Stimulated activated naive B cell treated with anti-CD40 and anti-IgM and Interleukin-4, amounts not matched to agents 10 μg/mL and 1 μg/mL and 100 μg/mL, for 72 hours (primary cell): ENCODE data around the gene ALPK3.
A peak's percentile ranks its signal among the peaks of the same experiment; 100 is the strongest.
"Not testable (repeated sequence)": the region's sequence is repeated elsewhere in the genome, so short reads cannot be mapped to it uniquely, and the experiment has no call there.

Experiments
- ATAC-seq, 2 donors: fragments of 150-1000 bp; cut with Tn5 transposase; replicated peaks; 2 replicates each; pipeline ENCODE4 v1.10.0; 2021; ENCODE audit warnings: moderate library complexity in 1 of 2
- DNase-seq: peaks from one replicate; pipeline ENCODE4 v3.0.0; 2021
- H3K27ac Mint-ChIP-seq: one replicate; pipeline ENCODE4 v1.8.0; 2022; ENCODE audit warnings: mild to moderate bottlenecking, mixed read lengths
- H3K27me3 Mint-ChIP-seq, 2 donors: one replicate each; pipeline ENCODE4 v1.8.0; 2022; ENCODE audit warnings: mixed read lengths in 2 of 2
- H3K36me3 Mint-ChIP-seq, 2 donors: one replicate each; pipeline ENCODE4 v1.8.0; 2022; ENCODE audit warnings: mixed read lengths in 2 of 2, mild to moderate bottlenecking in 1 of 2
- H3K4me1 Mint-ChIP-seq, 2 donors: one replicate each; pipeline ENCODE4 v1.8.0; 2022; ENCODE audit warnings: mixed read lengths in 2 of 2, mild to moderate bottlenecking in 1 of 2
- H3K4me3 Mint-ChIP-seq, 2 donors: one replicate each; pipeline ENCODE4 v1.8.0; 2022; ENCODE audit warnings: mild to moderate bottlenecking in 2 of 2, mixed read lengths in 2 of 2, moderate library complexity in 1 of 2
- H3K9me3 Mint-ChIP-seq, 2 donors: one replicate each; pipeline ENCODE4 v1.8.0; 2022; ENCODE audit warnings: mixed read lengths in 2 of 2, mild to moderate bottlenecking in 1 of 2

Gene ALPK3

DNA sequence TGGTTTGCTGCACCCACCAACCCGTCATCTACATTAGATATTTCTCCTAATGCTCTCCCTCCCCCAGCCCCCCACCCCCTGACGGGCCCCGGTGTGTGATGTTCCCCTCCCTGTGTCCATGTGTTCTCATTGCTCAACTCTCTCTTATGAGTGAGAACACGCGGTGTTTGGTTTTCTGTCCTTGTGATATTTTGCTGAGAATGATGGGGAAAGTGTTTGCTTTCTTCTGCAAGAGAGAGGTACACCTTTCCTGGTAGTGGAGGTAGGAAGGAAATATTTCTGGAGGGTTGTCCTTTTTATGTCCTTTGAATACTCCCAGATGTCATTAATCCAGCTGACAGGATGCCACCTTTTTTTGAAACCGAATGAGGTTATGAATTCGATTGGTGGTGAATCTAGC, 56.8 kb downstream of the ALPK3 start:
- Mint-ChIP-seq H3K9me3 (no peaks in the 10 kb centered on the region), H3K36me3 (no peaks in the 10 kb centered on the region), H3K4me3 (no peak overlapping the region), H3K4me1 (no peaks in the 10 kb centered on the region), H3K27ac (no peak overlapping the region), H3K27me3 (peaks cover 0 to 5% of the 10 kb centered on the region in 2 donors)
- no peak for ATAC-seq
- DNase-seq = no peak

DNA sequence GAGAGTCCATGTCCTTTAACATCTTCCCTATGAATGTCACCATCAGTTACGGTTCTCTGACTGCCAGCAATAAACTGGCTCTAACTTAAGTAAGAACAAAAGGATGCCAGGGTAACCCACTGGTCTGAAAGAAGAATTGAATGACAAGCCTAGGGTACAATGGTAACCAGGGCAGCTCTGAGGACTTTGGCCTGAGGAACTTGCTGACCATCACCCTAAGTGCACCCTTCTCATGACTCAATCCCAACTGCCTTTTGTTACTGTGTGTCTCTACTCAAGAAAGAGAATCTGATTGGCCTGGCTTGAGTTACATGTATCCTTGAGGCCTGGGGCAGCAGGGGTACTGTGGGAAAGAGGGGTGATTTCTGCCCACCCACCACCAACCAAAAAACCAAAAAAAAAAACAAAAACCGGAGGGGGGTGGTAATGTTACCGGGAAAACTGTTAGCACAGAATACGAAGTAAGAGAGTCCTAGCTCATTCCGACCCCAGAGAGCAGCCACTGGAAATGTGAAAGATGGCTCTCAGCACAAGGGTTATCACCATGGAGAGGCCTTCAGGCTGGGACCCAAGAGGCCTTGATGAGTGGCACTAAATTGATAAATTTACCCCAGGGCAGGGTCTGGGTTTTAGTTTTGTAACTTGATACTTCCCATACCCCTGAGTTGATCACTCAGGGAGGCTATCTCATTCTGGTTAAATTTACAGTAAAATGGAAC, 58.0 kb downstream of the ALPK3 start:
- H3K27me3 Mint-ChIP-seq = peaks cover 0 to 13% of the 10 kb centered on the region in 2 donors
- H3K9me3 Mint-ChIP-seq = no peaks in the 10 kb centered on the region
- ATAC-seq (no peak), DNase-seq (no peak)
- no peak overlapping the region for H3K4me3 Mint-ChIP-seq
- no peaks in the 10 kb centered on the region for H3K36me3 Mint-ChIP-seq
- no peaks in the 10 kb centered on the region for H3K4me1 Mint-ChIP-seq
- no peak overlapping the region for H3K27ac Mint-ChIP-seq

DNA sequence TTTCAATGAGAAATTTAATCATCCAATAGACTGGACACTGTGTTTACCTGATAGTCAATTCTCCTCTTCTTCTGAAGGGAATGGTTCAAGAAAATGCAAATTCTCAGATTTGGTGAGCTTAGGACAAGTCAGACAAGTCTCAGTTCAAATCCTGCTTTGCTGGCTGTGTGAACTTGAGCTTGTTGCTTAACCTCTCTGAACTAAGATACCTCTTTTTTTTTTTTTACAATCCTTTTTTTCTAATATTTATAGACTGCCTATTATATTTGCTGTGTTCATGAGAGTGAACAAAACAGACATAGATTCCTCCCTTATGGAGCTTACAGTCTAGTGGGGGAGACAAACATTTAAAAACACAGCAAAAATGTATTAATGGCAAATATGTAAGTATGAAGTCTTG, 59.1 kb downstream of the ALPK3 start:
- no peak for ATAC-seq

DNA sequence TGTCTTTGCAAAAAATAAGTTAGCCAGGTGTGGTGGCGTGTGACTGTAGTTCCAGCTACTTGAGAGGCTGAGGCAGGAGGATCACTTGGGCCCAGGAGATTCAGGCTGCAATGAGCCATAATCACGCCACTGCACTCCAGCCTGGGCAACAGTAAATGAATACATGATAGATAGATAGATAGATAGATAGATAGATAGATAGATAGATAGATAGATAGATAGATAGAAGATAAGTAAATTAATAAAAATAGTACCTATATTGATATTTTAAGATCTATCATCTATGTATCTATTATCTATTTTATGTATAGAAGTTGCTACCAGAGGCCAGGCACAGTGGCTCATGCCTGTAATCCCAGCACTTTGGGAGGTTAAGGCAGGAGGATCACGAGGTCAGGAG, 60.5 kb downstream of the ALPK3 start:
- H3K27ac Mint-ChIP-seq, H3K9me3 Mint-ChIP-seq, H3K4me3 Mint-ChIP-seq, H3K36me3 Mint-ChIP-seq, ATAC-seq, H3K4me1 Mint-ChIP-seq, DNase-seq: not testable (repeated sequence)
- H3K27me3 Mint-ChIP-seq = peaks cover 0 to 14% of the 10 kb centered on the region in 2 donors

More for the DNA sequence above, 59.1 kb downstream of the ALPK3 start:
- Mint-ChIP-seq H3K4me3 (no peak overlapping the region), H3K27ac (no peak overlapping the region), H3K36me3 (no peaks in the 10 kb centered on the region), H3K27me3 (peaks cover 0 to 14% of the 10 kb centered on the region in 2 donors), H3K9me3 (no peaks in the 10 kb centered on the region), H3K4me1 (no peaks in the 10 kb centered on the region)
- DNase-seq = no peak

DNA sequence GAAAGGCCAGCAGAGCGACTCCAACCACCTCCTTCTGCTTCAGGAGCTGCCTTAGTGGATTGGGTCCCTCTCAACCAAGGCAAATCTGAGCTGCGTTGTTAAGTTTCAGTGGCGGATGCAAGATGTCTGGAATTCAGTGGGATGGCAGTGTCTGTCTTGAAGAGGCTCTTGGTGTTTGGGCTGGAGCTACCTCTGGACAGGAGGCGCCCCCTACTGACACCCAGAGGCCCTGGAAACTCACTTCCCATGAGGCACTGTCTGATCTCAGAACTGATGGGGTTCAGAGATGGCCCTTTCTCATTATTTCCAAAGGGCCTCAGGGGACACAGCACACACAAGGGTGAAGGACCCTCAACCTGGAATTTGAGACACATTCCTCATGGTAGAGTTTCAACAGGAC, 61.3 kb downstream of the ALPK3 start:
- ATAC-seq (peak; percentile 81 to 89), DNase-seq (peak; percentile 37)
- Mint-ChIP-seq H3K9me3 (no peaks in the 10 kb centered on the region), H3K4me3 (no peak overlapping the region), H3K27me3 (peaks cover 0 to 14% of the 10 kb centered on the region in 2 donors), H3K36me3 (no peaks in the 10 kb centered on the region), H3K27ac (no peak overlapping the region), H3K4me1 (no peaks in the 10 kb centered on the region)

DNA sequence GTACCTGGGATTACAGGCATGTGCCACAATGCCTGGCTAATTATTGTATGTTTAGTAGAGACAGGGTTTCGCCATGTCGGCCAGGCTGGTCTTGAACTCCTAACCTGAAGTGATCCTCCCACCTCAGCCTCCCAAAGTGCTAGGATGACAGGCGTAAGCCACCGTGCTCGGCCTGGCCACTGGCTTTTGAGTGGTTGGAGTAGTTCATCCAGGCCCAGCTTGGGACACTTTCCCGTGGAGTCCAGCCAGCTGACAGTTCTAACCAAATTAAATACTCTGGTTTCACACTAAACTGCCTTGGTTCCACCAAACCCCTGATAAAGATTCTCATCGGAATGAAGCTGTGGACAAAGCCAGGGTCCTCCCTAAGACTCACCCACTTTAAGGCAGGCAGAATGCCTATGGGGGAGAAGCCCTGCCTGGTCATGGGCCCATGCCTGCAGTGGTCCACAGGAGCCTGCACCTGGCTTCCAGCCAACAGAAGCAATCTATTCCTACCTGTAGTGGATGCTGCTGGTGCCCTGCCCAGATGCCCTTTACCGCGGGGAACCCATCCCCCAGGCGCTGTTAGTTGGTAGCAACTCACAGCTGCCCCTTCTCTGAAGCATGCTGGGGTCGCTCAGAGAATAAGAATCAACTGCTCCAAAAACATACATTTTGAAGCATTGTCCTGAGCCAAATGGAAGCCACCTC, 62.1 kb downstream of the ALPK3 start:
- H3K4me1 Mint-ChIP-seq = no peaks in the 10 kb centered on the region
- DNase-seq = no peak
- H3K4me3 Mint-ChIP-seq = no peak overlapping the region
- peaks cover 0 to 14% of the 10 kb centered on the region in 2 donors for H3K27me3 Mint-ChIP-seq
- no peak for ATAC-seq
- no peaks in the 10 kb centered on the region for H3K36me3 Mint-ChIP-seq
- H3K9me3 Mint-ChIP-seq = no peaks in the 10 kb centered on the region
- H3K27ac Mint-ChIP-seq = no peak overlapping the region

DNA sequence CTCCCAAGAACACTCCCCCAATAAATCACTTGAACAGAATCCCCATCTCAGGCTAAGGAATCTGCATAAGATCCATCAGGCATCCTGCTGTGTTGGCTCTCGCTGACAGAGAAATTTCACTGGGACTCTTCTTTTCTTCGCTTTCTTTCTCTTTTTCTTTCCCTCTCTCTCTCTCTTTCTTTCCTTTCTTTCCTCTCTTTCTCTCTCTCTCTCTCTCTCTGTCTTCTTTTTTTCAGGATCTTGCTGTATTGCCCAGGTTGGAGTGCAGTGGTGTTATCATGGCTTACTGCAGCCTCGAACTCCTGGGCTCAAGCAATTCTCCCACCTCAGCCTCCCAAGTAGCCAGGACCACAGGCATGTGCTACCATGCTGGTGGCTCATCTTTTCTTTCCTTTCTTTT, 62.9 kb downstream of the ALPK3 start:
- no peaks in the 10 kb centered on the region for H3K9me3 Mint-ChIP-seq
- H3K27ac Mint-ChIP-seq = no peak overlapping the region
- DNase-seq (no peak), ATAC-seq (no peak)
- no peaks in the 10 kb centered on the region for H3K4me1 Mint-ChIP-seq
- peaks cover 4 to 15% of the 10 kb centered on the region in 2 donors for H3K27me3 Mint-ChIP-seq
- no peaks in the 10 kb centered on the region for H3K36me3 Mint-ChIP-seq
- no peak overlapping the region for H3K4me3 Mint-ChIP-seq

DNA sequence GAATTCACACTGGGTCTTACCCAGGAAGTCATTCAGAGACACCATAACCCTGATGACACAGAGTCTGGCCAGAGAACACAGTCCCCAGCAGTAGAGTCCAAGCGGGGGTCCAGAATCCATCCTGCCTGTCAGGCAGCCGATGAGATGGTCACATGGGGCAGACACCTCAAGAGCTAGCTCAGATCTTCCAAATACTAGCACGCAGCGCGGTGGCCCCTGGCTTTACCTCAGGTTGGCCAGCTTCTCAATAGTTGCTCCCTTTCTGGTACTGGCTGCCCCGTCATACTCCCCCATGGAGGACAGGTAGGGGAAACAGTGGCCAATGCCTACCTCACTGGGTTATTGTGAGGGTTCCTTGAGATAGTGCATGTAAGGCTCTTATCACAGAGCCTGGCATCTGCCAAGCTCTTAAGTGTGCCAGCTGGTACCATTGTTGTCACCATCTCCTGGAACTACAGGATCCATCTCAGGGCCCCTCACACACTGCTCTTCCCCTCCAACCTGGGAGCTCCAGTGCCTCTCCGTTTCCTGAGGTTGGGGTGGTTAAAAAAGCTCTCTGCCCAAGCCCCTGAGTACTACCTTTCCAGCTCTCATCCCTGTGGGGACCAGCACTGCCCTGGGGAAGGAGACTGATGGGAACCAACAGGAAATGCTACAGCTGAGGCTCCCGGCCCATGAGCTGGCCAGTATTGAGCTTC, 63.8 kb downstream of the ALPK3 start:
- H3K9me3 Mint-ChIP-seq = no peaks in the 10 kb centered on the region
- no peak for ATAC-seq
- H3K27ac Mint-ChIP-seq = no peak overlapping the region
- H3K36me3 Mint-ChIP-seq = no peaks in the 10 kb centered on the region
- no peak for DNase-seq
- H3K4me1 Mint-ChIP-seq = no peaks in the 10 kb centered on the region
- H3K4me3 Mint-ChIP-seq = no peak overlapping the region
- peaks cover 4 to 14% of the 10 kb centered on the region in 2 donors for H3K27me3 Mint-ChIP-seq

DNA sequence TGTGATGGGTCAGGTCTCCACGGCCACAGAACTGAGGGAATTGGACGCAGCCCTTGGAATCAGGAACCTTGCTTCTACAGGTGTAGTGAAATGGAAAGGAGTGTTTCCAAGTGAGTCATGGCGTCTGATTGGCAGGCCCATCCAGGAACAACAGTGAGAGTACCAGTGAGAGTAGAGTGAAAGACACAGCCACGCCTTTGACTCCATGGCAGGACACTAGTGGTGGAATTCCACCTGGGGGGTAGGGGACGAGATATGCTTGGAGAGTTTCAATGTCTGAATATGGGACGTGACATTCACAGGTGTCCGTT, 64.3 kb downstream of the ALPK3 start:
- H3K9me3 Mint-ChIP-seq = no peaks in the 10 kb centered on the region
- H3K4me3 Mint-ChIP-seq = no peak overlapping the region
- H3K27ac Mint-ChIP-seq = no peak overlapping the region
- H3K36me3 Mint-ChIP-seq = no peaks in the 10 kb centered on the region
- DNase-seq (no peak), ATAC-seq (no peak)
- peaks cover 4 to 14% of the 10 kb centered on the region in 2 donors for H3K27me3 Mint-ChIP-seq
- no peaks in the 10 kb centered on the region for H3K4me1 Mint-ChIP-seq

DNA sequence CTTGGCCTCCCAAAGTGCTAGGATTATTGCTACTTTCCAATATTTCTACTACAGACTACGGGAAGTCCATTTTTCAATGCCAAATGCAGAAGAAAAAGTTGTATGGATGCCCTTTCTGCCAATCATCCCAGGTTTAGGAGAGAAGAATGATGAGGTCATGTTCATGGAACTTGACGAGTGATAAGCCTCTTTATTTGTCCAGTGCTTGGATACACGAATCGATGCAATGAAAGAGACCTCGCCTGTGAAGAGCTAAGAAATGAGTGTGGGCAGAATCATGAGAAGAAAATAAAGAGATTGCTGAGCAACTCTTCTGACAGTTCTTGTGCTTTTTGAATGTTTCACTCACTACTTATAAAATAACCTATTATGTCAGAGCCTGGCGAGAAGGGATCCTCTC, 66.3 kb downstream of the ALPK3 start:
- peaks cover 4 to 14% of the 10 kb centered on the region in 2 donors for H3K27me3 Mint-ChIP-seq
- no peak overlapping the region for H3K27ac Mint-ChIP-seq
- no peaks in the 10 kb centered on the region for H3K36me3 Mint-ChIP-seq
- H3K4me3 Mint-ChIP-seq = no peak overlapping the region
- DNase-seq (no peak), ATAC-seq (no peak)
- no peaks in the 10 kb centered on the region for H3K9me3 Mint-ChIP-seq
- H3K4me1 Mint-ChIP-seq = peaks cover 2 to 6% of the 10 kb centered on the region in 2 donors

DNA sequence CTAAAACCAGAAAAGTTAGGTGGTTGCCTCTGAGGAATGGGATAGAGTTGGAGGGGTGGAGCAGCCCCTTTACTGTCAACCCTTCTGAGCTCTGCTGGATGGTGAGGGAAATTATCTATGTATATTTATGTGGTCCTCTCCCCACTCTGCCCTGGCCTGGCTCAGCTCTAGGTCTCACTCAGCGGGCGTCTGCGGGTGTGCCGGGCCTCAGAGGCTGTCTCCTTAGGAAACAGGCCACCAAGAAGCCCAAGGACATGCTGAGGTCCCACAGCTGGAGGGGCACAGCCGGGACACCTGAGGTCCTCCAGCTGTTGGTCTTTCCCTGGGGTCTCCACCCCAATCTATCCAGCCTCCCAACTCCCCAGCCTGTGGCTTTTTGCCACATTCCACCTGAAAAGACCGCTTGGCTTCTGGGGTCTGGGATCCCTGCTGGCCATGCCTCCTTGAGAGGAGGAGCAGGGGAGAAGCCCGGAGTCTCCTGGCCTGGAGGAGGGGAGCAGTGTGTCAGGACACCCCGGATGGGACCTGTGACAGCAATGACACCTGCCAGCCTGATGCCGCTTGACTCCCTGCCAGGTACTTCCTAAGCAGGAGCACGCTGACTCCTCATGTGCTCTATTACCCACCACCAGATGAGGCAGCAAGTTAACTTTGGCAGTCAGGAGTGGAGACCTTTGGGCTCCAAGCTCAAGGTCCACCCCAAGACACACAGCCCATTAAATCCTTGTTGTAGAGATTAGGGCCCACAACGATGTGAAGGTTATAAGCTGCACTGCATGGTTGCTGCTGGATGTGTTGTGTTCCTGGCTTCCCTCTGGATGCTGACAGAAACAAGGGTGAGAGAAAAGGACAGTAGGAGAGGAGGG, 67.0 kb downstream of the ALPK3 start, which contains the start of gene SLC28A1:
Gene SLC28A1 (plus strand): TSS at position 747 of the 866 bp plus-strand sequence. CDS start 3,099 bp downstream, outside the sequence.
- peaks cover 4 to 14% of the 10 kb centered on the region in 2 donors for H3K27me3 Mint-ChIP-seq
- peaks cover 2 to 6% of the 10 kb centered on the region in 2 donors for H3K4me1 Mint-ChIP-seq
- ATAC-seq (no peak), DNase-seq (no peak)
- H3K36me3 Mint-ChIP-seq = no peaks in the 10 kb centered on the region
- no peaks in the 10 kb centered on the region for H3K9me3 Mint-ChIP-seq
- H3K27ac Mint-ChIP-seq = no peak within 1 kb of the TSS
- H3K4me3 Mint-ChIP-seq = no peak within 1 kb of the TSS

DNA sequence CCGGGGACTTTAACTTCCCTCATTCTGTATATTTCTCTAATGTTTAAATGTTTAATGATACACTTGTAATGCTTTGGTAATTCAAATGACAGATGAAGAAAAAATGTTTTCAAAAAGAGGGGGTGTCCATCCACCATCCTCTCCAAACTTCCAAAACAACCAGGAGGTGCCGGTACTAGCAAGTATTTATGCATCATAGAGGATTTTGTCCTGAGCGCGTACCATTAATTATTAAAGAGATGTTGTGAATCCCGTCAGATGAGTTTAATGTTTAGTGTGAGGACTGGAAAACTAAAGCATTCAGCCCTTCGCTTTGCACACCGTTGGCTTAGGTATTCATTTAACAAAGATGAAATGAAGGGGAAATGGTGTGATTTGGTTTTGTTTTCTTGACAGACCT, 68.6 kb downstream of the ALPK3 start:
- no peaks in the 10 kb centered on the region for H3K9me3 Mint-ChIP-seq
- H3K27me3 Mint-ChIP-seq = peaks cover 5 to 9% of the 10 kb centered on the region in 2 donors
- DNase-seq = no peak
- H3K4me1 Mint-ChIP-seq = peaks cover 2 to 12% of the 10 kb centered on the region in 2 donors
- ATAC-seq = no peak
- H3K36me3 Mint-ChIP-seq = no peaks in the 10 kb centered on the region
- no peak overlapping the region for H3K27ac Mint-ChIP-seq
- no peak overlapping the region for H3K4me3 Mint-ChIP-seq

DNA sequence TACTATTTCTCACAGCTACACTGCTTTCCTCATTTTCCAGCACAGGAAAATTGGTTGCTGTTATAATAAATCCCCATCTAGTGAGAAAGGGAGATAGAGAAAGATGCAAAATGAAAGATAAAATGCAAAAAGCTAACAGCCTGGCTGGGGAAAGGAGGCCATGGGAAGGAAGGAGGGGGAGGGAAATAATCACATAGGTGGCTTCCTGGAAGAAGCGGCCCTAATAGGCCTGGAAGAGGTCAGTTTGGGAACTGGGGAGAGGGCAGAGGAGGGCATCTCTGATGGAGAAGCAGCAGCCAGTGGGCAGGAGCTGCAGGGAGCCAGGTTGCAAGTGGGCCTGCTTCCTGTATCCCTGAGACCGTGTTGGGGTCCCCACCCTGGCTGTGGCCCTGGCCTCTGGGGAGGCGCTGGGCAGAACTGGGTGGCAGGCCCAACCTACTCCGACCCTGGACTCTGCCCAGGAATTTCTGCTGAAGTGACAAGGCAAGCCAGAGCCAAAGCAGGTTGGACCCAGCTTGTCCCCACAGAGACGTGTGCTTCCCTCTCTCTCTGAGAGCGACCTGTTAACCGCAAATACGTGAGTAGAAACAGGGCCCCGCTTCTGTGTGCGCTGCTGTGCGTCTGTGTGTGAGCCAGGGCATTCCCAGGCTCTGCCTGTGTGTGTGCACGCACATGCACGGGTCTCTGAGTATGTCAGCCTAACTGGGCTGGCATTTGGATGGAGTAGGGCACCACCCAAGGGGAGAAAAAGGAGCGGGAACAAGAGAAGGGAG, 69.2 kb downstream of the ALPK3 start:
- DNase-seq = no peak
- H3K4me1 Mint-ChIP-seq = peaks cover 2 to 12% of the 10 kb centered on the region in 2 donors
- H3K9me3 Mint-ChIP-seq = no peaks in the 10 kb centered on the region
- no peak overlapping the region for H3K27ac Mint-ChIP-seq
- ATAC-seq = no peak
- no peak overlapping the region for H3K4me3 Mint-ChIP-seq
- H3K27me3 Mint-ChIP-seq = peaks cover 5 to 13% of the 10 kb centered on the region in 2 donors
- H3K36me3 Mint-ChIP-seq = no peaks in the 10 kb centered on the region
